A549 (cell line): ENCODE data around the gene LTBP4. TPM values are rescaled to one million over a fixed set of nuclear protein-coding genes. Genes with fewer than 3 reads are reported as not detected.

Source experiments
- ATAC-seq, 2 experiments: fragments of 200-7000 bp in 1 of 2; fragments of >200 bp in 1 of 2; cut with Nextera tagmentation in 1 of 2; cut with Tn5 transposase in 1 of 2; 3 replicates each; pipeline versions ENCODE4 v1.8.0 to v1.9.1; 2018 to 2020; ENCODE audit warnings: mild to moderate bottlenecking in 1 of 2, moderate library complexity in 1 of 2
- CTCF ChIA-PET: fragments of 300-600 bp; sonication (Branson Sonifier 250); formaldehyde crosslinking; extraction: SDS; loops from one replicate; lab custom pipeline; 2021; ENCODE audit warnings: antibody characterized with exemption, inconsistent platforms; lab: Yijun Ruan, JAX
- POLR2A ChIA-PET: fragments of 350-600 bp; formaldehyde crosslinking; extraction: SDS; loops from one replicate; lab custom pipeline; 2021; ENCODE audit warnings: antibody characterized with exemption, inconsistent platforms; lab: Yijun Ruan, JAX
- DNase-seq, 2 experiments: peaks; one replicate each; pipeline versions ENCODE4 v3.0.0 to v3.0.0-alpha.2; 2011 to 2016; ENCODE audit warnings: low read depth in 1 of 2, low spot score in 1 of 2
- FAIRE-seq: peaks from 2 replicates; lab custom pipeline; 2011; peaks lifted over from hg19 to GRCh38; lab: Jason Lieb, UNC
- H3K27ac ChIP-seq, 2 experiments: fragments of >200 bp; sonication (Bioruptor Twin); formaldehyde crosslinking; 3 replicates each; pipeline ENCODE4 v1.5.1; 2016 to 2017
- H3K4me1 ChIP-seq: fragments of >200 bp; sonication (Bioruptor Twin); formaldehyde crosslinking; 3 replicates; pipeline ENCODE4 v1.6.1; 2016
- H3K4me2 ChIP-seq: fragments of >200 bp; sonication (Bioruptor Twin); formaldehyde crosslinking; 3 replicates; pipeline ENCODE4 v1.6.1; 2016
- H3K4me3 ChIP-seq: fragments of >200 bp; sonication (Bioruptor Twin); formaldehyde crosslinking; 3 replicates; pipeline ENCODE4 v1.5.1; 2016
- H3K9me3 ChIP-seq: fragments of >200 bp; sonication (Bioruptor Twin); formaldehyde crosslinking; 3 replicates; pipeline ENCODE4 v1.6.1; 2016
- ATOH8 ChIP-seq: fragments of 250-450 bp; sonication (Bioruptor Pico); IDR thresholded peaks from 2 replicates; pipeline ENCODE4 v1.5.0; 2020; ENCODE audit warnings: low read depth, mild to moderate bottlenecking, moderate library complexity
- BCL3 ChIP-seq: fragments of >200 bp; sonication (Bioruptor Twin); formaldehyde crosslinking; IDR thresholded peaks from 3 replicates; pipeline ENCODE4 v1.6.1; 2016
- CBX2 ChIP-seq: fragments of 200-600 bp; sonication (generic); IDR thresholded peaks from 2 replicates; pipeline ENCODE4 v1.6.1; 2016; ENCODE audit warnings: low read depth, mild to moderate bottlenecking, borderline replicate concordance
- CBX8 ChIP-seq: fragments of 200-600 bp; sonication (generic); IDR thresholded peaks from 2 replicates; pipeline ENCODE4 v1.6.1; 2016
- CHD2 ChIP-seq: fragments of 150-350 bp; IDR thresholded peaks from 2 replicates; pipeline ENCODE4 v1.6.1; 2014; ENCODE audit warnings: low read length; ENCODE audit not compliant: partially characterized antibody
- CHD4 ChIP-seq: fragments of 200-600 bp; sonication (generic); IDR thresholded peaks from 2 replicates; pipeline ENCODE4 v1.6.1; 2016; ENCODE audit warnings: antibody characterized with exemption, mild to moderate bottlenecking, borderline replicate concordance
- EHF ChIP-seq: fragments of 250-450 bp; sonication (Bioruptor Pico); IDR thresholded peaks from 2 replicates; pipeline ENCODE4 v1.5.0; 2020; ENCODE audit warnings: mild to moderate bottlenecking
- EP300 ChIP-seq, 2 experiments: fragments of >200 bp; sonication (Bioruptor Twin); formaldehyde crosslinking; IDR thresholded peaks; 2 replicates in 1 of 2; 3 replicates in 1 of 2; pipeline ENCODE4 v1.6.1; 2016 to 2017
- HOXA7 ChIP-seq: fragments of 250-450 bp; sonication (Bioruptor Pico); IDR thresholded peaks from 2 replicates; pipeline ENCODE4 v1.5.0; 2020; ENCODE audit warnings: mild to moderate bottlenecking, moderate library complexity
- HOXB13 ChIP-seq: fragments of 250-450 bp; sonication (Bioruptor Pico); IDR thresholded peaks from 2 replicates; pipeline ENCODE4 v1.5.0; 2020; ENCODE audit warnings: low read depth, mild to moderate bottlenecking, moderate library complexity
- JUN ChIP-seq, 2 experiments: fragments of >200 bp; sonication (Bioruptor Twin); formaldehyde crosslinking; IDR thresholded peaks; 2 replicates in 1 of 2; 3 replicates in 1 of 2; pipeline ENCODE4 v1.6.1; 2016 to 2017
- MAX ChIP-seq: IDR thresholded peaks from 2 replicates; pipeline ENCODE4 v1.6.1; 2012
- MAZ ChIP-seq: fragments of 150-350 bp; IDR thresholded peaks from 2 replicates; pipeline ENCODE4 v1.6.1; 2014; ENCODE audit warnings: antibody characterized with exemption, low read depth, low read length, borderline replicate concordance
- NFE2L2 ChIP-seq: fragments of 150-350 bp; conservative IDR thresholded peaks from 2 replicates; pipeline ENCODE4 v1.6.1; 2014; ENCODE audit warnings: low read length
- PHF8 ChIP-seq: fragments of 200-600 bp; sonication (generic); IDR thresholded peaks from 2 replicates; pipeline ENCODE4 v1.6.1; 2016; ENCODE audit warnings: low read depth, mild to moderate bottlenecking, antibody characterized with exemption, moderate library complexity, borderline replicate concordance
- POLR2A ChIP-seq: IDR thresholded peaks from 2 replicates; pipeline ENCODE4 v1.6.1; 2012; ENCODE audit warnings: mild to moderate bottlenecking, low read length
- POLR2AphosphoS2 ChIP-seq: conservative IDR thresholded peaks from 2 replicates; pipeline ENCODE4 v1.6.1; 2012; ENCODE audit warnings: low read length, improper control_type of control experiment, inconsistent platforms
- REST ChIP-seq: fragments of 200-600 bp; sonication (generic); IDR thresholded peaks from 2 replicates; pipeline ENCODE4 v1.6.1; 2016; ENCODE audit warnings: antibody characterized with exemption, mild to moderate bottlenecking, moderate library complexity
- RFX5 ChIP-seq: fragments of 450-650 bp; IDR thresholded peaks from 2 replicates; pipeline ENCODE4 v1.7.1; 2014; ENCODE audit warnings: antibody characterized with exemption, mild to moderate bottlenecking, moderate library complexity
- TFCP2L1 ChIP-seq: fragments of 250-450 bp; sonication (Bioruptor Pico); IDR thresholded peaks from 2 replicates; pipeline ENCODE4 v1.5.0; 2021; ENCODE audit warnings: mild to moderate bottlenecking
- USF2 ChIP-seq: fragments of 450-650 bp; IDR thresholded peaks from 2 replicates; pipeline ENCODE4 v1.6.1; 2014; ENCODE audit warnings: antibody characterized with exemption
- WGBS: methylation state at CpG from one replicate; pipeline ENCODE4 v1.1.6; 2017; ENCODE audit errors: missing lambda C conversion rate; 5-methylcytosine and 5-hydroxymethylcytosine counted together
- polyA plus RNA-seq, 4 experiments: library from polyadenylated mRNA; depleted of rRNA in 3 of 4; stranded (reverse); fragments of >200 nt; fragmentation: RNase III in 1 of 4; extraction: RNeasy Plus Mini Kit Qiagen cat#74134 plus additional on column Dnase treatment in 1 of 4; gene quantifications; 2 replicates in 3 of 4; 3 replicates in 1 of 4; pipeline ENCODE4 v1.2.3, GENCODE V29; 2011 to 2017
- TF ChIP-seq, protein P1 (sequence below): fragments of 250-450 bp; sonication (Bioruptor Pico); IDR thresholded peaks from 2 replicates; pipeline ENCODE4 v1.5.0; 2021; ENCODE audit warnings: mild to moderate bottlenecking, moderate library complexity, borderline replicate concordance
- TF ChIP-seq, protein P2 (sequence below): IDR thresholded peaks from 2 replicates; pipeline ENCODE4 v1.6.1; 2012; ENCODE audit warnings: low read depth, borderline replicate concordance

The LTBP4 gene
- polyA plus RNA-seq, 2 of the 4 experiments (the other 2 are of a cell fraction) = 23.1 to 43.2 TPM

- no peak for TF ChIP-seq JUN (IDR thresholded peaks at IDR 0.05)
- no peak for TF ChIP-seq MAX
Measured at GRCh38 chr19:40575326-40575725, 25.8 kb upstream of the LTBP4 start (continued).

DNA sequence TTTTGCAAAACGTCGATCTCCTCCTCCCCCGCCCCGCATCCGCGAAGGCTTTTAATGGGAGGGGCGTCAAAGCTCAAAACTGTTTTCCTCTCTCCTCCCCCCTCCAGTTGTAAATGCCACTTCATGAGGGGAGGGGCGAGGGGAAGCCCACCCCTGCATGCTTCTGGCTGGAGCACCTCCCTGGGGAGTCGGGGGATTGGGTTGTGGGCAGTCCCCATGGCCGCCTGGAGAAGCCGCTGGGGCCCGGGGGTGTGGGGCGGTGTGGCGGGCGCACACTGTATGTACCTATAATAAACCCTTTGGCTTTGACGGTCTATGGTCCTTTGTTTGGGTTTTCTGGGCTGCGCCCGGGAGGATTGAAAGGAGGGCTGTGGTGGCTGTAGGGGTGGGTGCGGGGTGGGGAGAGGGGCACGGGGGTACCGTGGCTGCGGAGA lies 25.0 kb upstream of the LTBP4 start:
- H3K4me3 ChIP-seq = peak overlapping the region; percentile 65
- POLR2A ChIA-PET = no interaction called here
- ATAC-seq = peak; percentile 31 to 41

GRCh38 chr19:40576585-40577451 lies 24.4 kb upstream of the LTBP4 start, which contains the start of gene SHKBP1:
Gene SHKBP1, plus strand, starts transcription at chr19:40576873. Its CDS starts 27 bp downstream, at chr19:40576900.
- peak within 1 kb of the TSS; percentile 65 for H3K4me3 ChIP-seq
- DNase-seq (peak; percentile 99 to 100), FAIRE-seq (peak; percentile 99), ATAC-seq (peak; percentile 94 to 99)
- H3K27ac ChIP-seq = peak within 1 kb of the TSS; percentile 85 to 91
- peak within 1 kb of the TSS; percentile 84 for H3K4me2 ChIP-seq
- H3K4me1 ChIP-seq = peaks cover 15% of the 10 kb centered on the region
- ChIA-PET POLR2A (no interaction called here), CTCF (interaction anchor here (0.6 to 58.9 kb wide), 8 partner anchors 18 to 1085 kb away, joined by 3 to 2247 read pairs (median 200); partner anchors contain the start of gene LTBP4)
- H3K9me3 ChIP-seq = no peaks in the 10 kb centered on the region
- WGBS = 2% methylated on average over 43 of the region's 55 CpGs
- TF ChIP-seq EHF (CRISPR knock-in tag) (no peak), BCL3 (0 out of 3 replicates have a peak, but pooled peaks have one; percentile 64), RFX5 (peak; percentile 42; the same call in 1 of the 2 replicates), CBX2 (no peak), ATOH8 (CRISPR knock-in tag) (no peak), CHD4 (no peak), JUN (IDR thresholded peaks at IDR 0.05) (peak in 1 of 2 experiments; percentile 82; a peak in 3 of 5 replicates), POLR2A (peak; percentile 45), CHD2 (peak; percentile 39), MAZ (no peak), REST (peak; percentile 46), CBX8 (no peak), EP300 (IDR thresholded peaks at IDR 0.05) (no peak), NFE2L2 (no peak), PHF8 (peak; percentile 83)
- TF ChIP-seq, protein P1, sequence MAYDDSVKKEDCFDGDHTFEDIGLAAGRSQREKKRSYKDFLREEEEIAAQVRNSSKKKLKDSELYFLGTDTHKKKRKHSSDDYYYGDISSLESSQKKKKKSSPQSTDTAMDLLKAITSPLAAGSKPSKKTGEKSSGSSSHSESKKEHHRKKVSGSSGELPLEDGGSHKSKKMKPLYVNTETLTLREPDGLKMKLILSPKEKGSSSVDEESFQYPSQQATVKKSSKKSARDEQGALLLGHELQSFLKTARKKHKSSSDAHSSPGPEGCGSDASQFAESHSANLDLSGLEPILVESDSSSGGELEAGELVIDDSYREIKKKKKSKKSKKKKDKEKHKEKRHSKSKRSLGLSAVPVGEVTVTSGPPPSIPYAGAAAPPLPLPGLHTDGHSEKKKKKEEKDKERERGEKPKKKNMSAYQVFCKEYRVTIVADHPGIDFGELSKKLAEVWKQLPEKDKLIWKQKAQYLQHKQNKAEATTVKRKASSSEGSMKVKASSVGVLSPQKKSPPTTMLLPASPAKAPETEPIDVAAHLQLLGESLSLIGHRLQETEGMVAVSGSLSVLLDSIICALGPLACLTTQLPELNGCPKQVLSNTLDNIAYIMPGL (CRISPR knock-in tag) = 0 out of 2 replicates have a peak, but pooled peaks have one; percentile 55
- TF ChIP-seq, protein P2, sequence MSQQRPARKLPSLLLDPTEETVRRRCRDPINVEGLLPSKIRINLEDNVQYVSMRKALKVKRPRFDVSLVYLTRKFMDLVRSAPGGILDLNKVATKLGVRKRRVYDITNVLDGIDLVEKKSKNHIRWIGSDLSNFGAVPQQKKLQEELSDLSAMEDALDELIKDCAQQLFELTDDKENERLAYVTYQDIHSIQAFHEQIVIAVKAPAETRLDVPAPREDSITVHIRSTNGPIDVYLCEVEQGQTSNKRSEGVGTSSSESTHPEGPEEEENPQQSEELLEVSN = no peak

More for the DNA sequence above, 25.0 kb upstream of the LTBP4 start:
- H3K27ac ChIP-seq = peak overlapping the region; percentile 85 to 91
- CTCF ChIA-PET = interaction anchor here (1.1 to 58.9 kb wide), 5 partner anchors 18 to 112 kb away, joined by 3 to 2247 read pairs (median 6); partner anchors contain the start of gene LTBP4
- H3K4me1 ChIP-seq = peaks cover 17% of the 10 kb centered on the region
- no peaks in the 10 kb centered on the region for H3K9me3 ChIP-seq
- no peak for TF ChIP-seq USF2
- TF ChIP-seq EHF (CRISPR knock-in tag) = no peak
- TF ChIP-seq POLR2AphosphoS2 = no peak
- no peak for TF ChIP-seq CHD4
- no peak for TF ChIP-seq HOXB13 (CRISPR knock-in tag)
- TF ChIP-seq HOXA7 (CRISPR knock-in tag) = no peak
- TF ChIP-seq TFCP2L1 = no peak
- FAIRE-seq = no peak
- no peak for DNase-seq
- peak overlapping the region; percentile 75 for H3K4me2 ChIP-seq
- 26% methylated on average over 20 of the region's 22 CpGs for WGBS
